ENCODE results near the gene ANKFY1. TPM values are rescaled to one million over a fixed set of nuclear protein-coding genes. Genes with fewer than 3 reads are reported as not detected.

Gene ANKFY1
- total and polyA plus RNA-seq, 9 of the 15 experiments (the other 6 are each of a cell fraction or from before 2014, with no cell fraction given): 4.3 to 25.6 (median 12.2) TPM

DNA sequence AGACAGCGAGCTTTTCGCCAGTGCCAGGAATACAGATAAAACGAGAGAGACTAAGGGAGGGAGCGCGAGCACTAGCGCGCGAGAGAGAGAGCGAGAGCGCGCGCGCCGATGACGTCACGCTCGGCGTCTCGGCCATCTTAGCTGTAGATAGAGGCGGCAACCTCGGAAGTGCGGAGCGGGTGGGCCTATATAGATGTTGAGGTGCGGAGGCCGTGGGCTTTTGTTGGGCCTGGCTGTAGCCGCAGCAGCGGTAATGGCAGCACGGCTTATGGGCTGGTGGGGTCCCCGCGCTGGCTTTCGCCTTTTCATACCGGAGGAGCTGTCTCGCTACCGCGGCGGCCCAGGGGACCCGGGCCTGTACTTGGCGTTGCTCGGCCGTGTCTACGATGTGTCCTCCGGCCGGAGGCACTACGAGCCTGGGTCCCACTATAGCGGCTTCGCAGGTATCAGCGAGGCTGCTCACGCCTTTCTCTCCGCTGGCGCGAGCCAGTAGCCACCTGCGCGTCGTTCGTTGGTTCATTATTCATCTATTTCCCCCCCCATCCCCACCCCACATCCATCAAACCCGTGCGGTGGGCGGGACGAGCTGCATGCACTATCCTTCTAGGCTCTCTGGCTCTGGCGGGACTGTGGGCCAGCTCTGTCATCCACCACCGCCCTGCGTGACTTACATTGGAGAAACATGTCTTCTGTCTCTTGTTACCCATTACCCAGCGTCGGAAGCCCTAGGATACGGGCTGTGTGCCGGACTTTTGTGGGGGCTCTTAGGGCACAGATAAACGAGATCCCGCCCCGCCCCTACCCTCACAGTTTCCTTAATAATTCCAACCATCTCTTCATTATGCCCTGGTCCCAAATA, 120.0 kb downstream of the ANKFY1 start (continued):
- TF ChIP-seq IFI16 (CRISPR knock-in tag; IDR thresholded peaks at IDR 0.05) (no peak), SRSF7 (optimal IDR thresholded peaks at IDR 0.05; ENCODE audit: low read depth, low read length) (no peak), SRF (CRISPR knock-in tag; IDR thresholded peaks at IDR 0.05) (no peak), ZZZ3 (IDR thresholded peaks at IDR 0.05) (no peak), ARID1B (IDR thresholded peaks at IDR 0.05) (no peak; the same call in 1 of the 2 replicates), PRMT5 (CRISPR knock-in tag; IDR thresholded peaks at IDR 0.05) (no peak), MAFK (IDR thresholded peaks at IDR 0.05; ENCODE audit: low read length) (no peak), ZNF644 (tag; IDR thresholded peaks at IDR 0.05; ENCODE audit: low read depth) (no peak), TCF7L2 (IDR thresholded peaks at IDR 0.05; ENCODE audit: low read depth, low read length) (no peak), BACH1 (tag; IDR thresholded peaks at IDR 0.05) (no peak), ZNF140 (CRISPR knock-in tag; IDR thresholded peaks at IDR 0.05) (no peak), ILK (tag; IDR thresholded peaks at IDR 0.05; ENCODE audit: borderline replicate concordance, low read depth) (no peak)
- TF ChIP-seq, protein P1, sequence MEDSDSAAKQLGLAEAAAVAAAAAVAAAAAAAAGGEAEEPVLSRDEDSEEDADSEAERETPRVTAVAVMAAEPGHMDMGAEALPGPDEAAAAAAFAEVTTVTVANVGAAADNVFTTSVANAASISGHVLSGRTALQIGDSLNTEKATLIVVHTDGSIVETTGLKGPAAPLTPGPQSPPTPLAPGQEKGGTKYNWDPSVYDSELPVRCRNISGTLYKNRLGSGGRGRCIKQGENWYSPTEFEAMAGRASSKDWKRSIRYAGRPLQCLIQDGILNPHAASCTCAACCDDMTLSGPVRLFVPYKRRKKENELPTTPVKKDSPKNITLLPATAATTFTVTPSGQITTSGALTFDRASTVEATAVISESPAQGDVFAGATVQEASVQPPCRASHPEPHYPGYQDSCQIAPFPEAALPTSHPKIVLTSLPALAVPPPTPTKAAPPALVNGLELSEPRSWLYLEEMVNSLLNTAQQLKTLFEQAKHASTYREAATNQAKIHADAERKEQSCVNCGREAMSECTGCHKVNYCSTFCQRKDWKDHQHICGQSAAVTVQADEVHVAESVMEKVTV (CRISPR knock-in tag; IDR thresholded peaks at IDR 0.05): no peak
- TF ChIP-seq, protein P2, sequence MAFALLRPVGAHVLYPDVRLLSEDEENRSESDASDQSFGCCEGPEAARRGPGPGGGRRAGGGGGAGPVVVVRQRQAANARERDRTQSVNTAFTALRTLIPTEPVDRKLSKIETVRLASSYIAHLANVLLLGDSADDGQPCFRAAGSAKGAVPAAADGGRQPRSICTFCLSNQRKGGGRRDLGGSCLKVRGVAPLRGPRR (CRISPR knock-in tag; IDR thresholded peaks at IDR 0.05): no peak
- TF ChIP-seq, protein P3, sequence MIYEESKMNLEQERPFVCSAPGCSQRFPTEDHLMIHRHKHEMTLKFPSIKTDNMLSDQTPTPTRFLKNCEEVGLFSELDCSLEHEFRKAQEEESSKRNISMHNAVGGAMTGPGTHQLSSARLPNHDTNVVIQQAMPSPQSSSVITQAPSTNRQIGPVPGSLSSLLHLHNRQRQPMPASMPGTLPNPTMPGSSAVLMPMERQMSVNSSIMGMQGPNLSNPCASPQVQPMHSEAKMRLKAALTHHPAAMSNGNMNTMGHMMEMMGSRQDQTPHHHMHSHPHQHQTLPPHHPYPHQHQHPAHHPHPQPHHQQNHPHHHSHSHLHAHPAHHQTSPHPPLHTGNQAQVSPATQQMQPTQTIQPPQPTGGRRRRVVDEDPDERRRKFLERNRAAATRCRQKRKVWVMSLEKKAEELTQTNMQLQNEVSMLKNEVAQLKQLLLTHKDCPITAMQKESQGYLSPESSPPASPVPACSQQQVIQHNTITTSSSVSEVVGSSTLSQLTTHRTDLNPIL (CRISPR knock-in tag; IDR thresholded peaks at IDR 0.05): 0 out of 2 replicates have a peak, but pooled peaks have one; percentile 51
- TF ChIP-seq, protein P4, sequence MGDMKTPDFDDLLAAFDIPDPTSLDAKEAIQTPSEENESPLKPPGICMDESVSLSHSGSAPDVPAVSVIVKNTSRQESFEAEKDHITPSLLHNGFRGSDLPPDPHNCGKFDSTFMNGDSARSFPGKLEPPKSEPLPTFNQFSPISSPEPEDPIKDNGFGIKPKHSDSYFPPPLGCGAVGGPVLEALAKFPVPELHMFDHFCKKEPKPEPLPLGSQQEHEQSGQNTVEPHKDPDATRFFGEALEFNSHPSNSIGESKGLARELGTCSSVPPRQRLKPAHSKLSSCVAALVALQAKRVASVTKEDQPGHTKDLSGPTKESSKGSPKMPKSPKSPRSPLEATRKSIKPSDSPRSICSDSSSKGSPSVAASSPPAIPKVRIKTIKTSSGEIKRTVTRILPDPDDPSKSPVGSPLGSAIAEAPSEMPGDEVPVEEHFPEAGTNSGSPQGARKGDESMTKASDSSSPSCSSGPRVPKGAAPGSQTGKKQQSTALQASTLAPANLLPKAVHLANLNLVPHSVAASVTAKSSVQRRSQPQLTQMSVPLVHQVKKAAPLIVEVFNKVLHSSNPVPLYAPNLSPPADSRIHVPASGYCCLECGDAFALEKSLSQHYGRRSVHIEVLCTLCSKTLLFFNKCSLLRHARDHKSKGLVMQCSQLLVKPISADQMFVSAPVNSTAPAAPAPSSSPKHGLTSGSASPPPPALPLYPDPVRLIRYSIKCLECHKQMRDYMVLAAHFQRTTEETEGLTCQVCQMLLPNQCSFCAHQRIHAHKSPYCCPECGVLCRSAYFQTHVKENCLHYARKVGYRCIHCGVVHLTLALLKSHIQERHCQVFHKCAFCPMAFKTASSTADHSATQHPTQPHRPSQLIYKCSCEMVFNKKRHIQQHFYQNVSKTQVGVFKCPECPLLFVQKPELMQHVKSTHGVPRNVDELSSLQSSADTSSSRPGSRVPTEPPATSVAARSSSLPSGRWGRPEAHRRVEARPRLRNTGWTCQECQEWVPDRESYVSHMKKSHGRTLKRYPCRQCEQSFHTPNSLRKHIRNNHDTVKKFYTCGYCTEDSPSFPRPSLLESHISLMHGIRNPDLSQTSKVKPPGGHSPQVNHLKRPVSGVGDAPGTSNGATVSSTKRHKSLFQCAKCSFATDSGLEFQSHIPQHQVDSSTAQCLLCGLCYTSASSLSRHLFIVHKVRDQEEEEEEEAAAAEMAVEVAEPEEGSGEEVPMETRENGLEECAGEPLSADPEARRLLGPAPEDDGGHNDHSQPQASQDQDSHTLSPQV (IDR thresholded peaks at IDR 0.05): no peak

All from K562 (cell line).